Thyroid gland (tissue), 4 donors: ENCODE data around the gene F8.

Experiments
- POLR2A ChIP-seq, 2 donors: fragments of 450-650 bp; IDR thresholded peaks; one replicate each; pipeline ENCODE4 v1.6.1; 2017; ENCODE audit warnings: antibody characterized with exemption in 2 of 2, mild to moderate bottlenecking in 2 of 2, moderate library complexity in 1 of 2
- TF ChIP-seq, protein P1 (sequence below), 6 experiments: fragments of 200-600 bp in 3 of 6; fragments of 450-650 bp in 3 of 6; sonication (generic) in 3 of 6; IDR thresholded peaks; one replicate each; pipeline ENCODE4 v1.5.1; 2016 to 2019; ENCODE audit warnings: antibody characterized with exemption in 6 of 6, mild to moderate bottlenecking in 2 of 6, inconsistent platforms in 1 of 6, moderate library complexity in 1 of 6

DNA sequence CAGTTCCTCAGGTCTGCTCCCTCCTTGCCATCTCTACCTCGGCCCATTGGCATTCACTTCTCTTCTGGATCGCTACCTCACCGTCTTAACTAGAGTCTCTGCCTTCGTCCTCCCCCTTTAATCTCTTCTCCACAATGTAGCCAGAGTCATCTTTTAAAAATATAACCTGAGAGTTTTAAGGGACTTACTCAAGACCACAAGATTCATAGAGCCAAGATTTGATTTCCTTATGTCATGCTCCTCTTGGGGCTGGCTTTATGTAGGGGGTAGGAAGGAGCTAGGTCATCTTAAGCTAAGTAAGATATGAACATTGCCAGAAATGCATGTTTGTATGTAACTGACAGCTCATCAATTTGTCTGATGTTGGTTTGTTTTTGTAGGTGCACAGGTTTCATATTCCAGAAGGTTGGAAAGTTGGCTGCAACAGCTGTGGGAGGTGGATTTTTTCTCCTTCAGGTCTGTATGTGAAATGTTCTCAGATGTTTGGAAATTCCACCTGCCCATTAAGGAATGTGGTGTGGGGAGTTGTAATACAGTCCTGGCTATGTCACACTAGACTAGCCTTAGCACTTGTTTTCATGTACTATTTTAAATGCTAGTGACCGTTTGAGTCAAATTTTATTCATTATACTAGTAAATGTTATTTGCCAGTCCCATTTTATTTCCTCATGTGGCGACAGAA is 23.7 kb upstream of the F8 start:
- no peak for TF ChIP-seq POLR2A (IDR thresholded peaks at IDR 0.05)
- TF ChIP-seq, protein P1, sequence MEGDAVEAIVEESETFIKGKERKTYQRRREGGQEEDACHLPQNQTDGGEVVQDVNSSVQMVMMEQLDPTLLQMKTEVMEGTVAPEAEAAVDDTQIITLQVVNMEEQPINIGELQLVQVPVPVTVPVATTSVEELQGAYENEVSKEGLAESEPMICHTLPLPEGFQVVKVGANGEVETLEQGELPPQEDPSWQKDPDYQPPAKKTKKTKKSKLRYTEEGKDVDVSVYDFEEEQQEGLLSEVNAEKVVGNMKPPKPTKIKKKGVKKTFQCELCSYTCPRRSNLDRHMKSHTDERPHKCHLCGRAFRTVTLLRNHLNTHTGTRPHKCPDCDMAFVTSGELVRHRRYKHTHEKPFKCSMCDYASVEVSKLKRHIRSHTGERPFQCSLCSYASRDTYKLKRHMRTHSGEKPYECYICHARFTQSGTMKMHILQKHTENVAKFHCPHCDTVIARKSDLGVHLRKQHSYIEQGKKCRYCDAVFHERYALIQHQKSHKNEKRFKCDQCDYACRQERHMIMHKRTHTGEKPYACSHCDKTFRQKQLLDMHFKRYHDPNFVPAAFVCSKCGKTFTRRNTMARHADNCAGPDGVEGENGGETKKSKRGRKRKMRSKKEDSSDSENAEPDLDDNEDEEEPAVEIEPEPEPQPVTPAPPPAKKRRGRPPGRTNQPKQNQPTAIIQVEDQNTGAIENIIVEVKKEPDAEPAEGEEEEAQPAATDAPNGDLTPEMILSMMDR (IDR thresholded peaks at IDR 0.05): no peak
